ENCODE measurements around the gene PRSS57. TPM values are rescaled to one million over a fixed set of nuclear protein-coding genes. Genes with fewer than 3 reads are reported as not detected.

The PRSS57 gene
- total and polyA plus RNA-seq, 7 experiments from 2014 or later: 0.27 to 2.1 TPM; not detected in 5

GRCh38 chr19:660793-661426 lies 34.3 kb downstream of the PRSS57 start:
- H3K4me3 ChIP-seq (ENCODE audit: low read length): peak overlapping the region; percentile 92
- no peaks in the 10 kb centered on the region for H3K27me3 Mint-ChIP-seq
- peaks cover 0 to 3% (median 0%) of the 10 kb centered on the region in 11 donors for H3K9me3 Mint-ChIP-seq
- peaks cover 0 to 5% (median 0%) of the 10 kb centered on the region in 5 donors for H3K36me3 Mint-ChIP-seq
- H3K27ac ChIP-seq (ENCODE audit: low read depth, low read length): peak overlapping the region; percentile 96
- no peaks in the 10 kb centered on the region for H3K27me3 ChIP-seq (ENCODE audit: control insufficient read depth in 2 of 2, insufficient read depth in 2 of 2, low read length in 2 of 2)
- peaks cover 0 to 50% (median 0%) of the 10 kb centered on the region in 3 experiments for H3K36me3 ChIP-seq (ENCODE audit: control insufficient read depth in 2 of 3, insufficient read depth in 3 of 3, low read length in 3 of 3)
- no peaks in the 10 kb centered on the region for H3K9me3 ChIP-seq (ENCODE audit: control insufficient read depth in 2 of 3, low read length in 3 of 3)
- CTCF ChIA-PET: interaction anchor here (0.5 to 1.2 kb wide), 3 partner anchors 26 to 245 kb away, joined by 3 to 5 read pairs (median 4); no protein-coding TSS in a partner anchor
- ATAC-seq (no peak), DNase-seq (no peak)
- peak overlapping the region; percentile 95 to 99 (median 98) for H3K4me3 Mint-ChIP-seq
- POLR2A ChIA-PET: interaction anchor here (0.6 to 2.0 kb wide), 16 partner anchors 11 to 614 kb away, joined by 3 to 18 read pairs (median 3); partner anchors contain the start of genes FAM174C, POLRMT, PTBP1 and TPGS1
- peaks cover 39 to 52% of the 10 kb centered on the region in 2 donors for H3K4me1 ChIP-seq (ENCODE audit: control insufficient read depth in 2 of 2, insufficient read depth in 2 of 2, low read length in 2 of 2)
- peaks cover 24 to 60% (median 36%) of the 10 kb centered on the region in 7 donors for H3K4me1 Mint-ChIP-seq
- intact Hi-C loops (cut with micrococcal nuclease): loop anchor here (1.0 to 10.0 kb wide), 11 partner anchors 22 to 744 kb away; partner anchors contain the start of genes FGF22 (in 2 of the 2), POLRMT (in 2 of the 2), ATP5F1D (in 1 of the 2) and BSG (in 1 of the 2)
- H3K27ac Mint-ChIP-seq: peak overlapping the region; percentile 93 to 98 (median 97)

DNA sequence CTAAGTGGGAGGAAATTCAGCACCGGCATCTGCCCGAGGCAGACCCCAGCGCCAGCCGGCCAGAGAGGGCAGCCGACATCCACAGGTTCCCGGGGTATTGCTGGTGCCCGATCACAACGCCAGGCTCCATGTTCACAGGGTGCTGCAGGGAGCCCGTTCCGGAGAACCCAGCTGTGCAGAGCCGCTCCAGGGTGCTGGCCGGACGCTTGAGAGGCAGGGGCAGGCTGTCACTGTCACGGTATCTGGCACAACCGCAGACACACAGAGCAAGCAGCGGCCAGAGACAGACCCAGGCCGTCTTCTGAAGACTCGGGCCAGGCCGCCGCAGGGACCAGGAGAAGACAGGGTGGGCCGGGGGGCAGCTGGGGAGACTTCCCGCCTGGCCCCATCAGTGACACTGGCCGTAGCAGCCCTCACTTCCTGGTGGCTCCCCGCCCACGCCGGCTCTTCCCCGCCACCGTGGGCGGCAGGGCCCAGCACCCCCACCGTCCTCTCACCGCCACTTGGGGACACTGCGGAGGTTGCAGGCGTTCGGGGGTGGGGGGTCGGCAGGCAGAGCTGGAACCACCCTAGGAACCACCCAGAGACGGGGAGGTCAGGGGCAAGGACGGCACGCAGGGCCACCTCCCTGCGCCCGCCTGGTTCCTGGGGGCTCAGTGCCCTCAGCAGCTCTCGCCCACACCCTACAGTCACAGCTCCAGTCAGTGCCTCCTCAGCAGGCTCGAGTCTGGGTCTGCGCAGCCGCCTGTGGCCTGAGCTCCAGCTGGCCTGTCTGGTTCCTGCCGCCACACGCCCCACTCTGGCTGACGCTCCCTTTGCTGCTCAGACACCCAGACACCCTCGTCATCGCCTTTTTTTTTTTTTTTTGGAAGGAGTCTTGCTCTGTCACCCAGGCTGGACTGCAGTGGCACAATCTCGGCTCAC lies 36.1 kb downstream of the PRSS57 start:
- Histone ChIP-seq H3K4me1 (ENCODE audit: control insufficient read depth in 2 of 2, insufficient read depth in 2 of 2, low read length in 2 of 2) (peaks cover 47 to 52% of the 10 kb centered on the region in 2 donors), H3K4me3 (ENCODE audit: low read length) (peak overlapping the region; percentile 92), H3K27ac (ENCODE audit: low read depth, low read length) (peak overlapping the region; percentile 96), H3K9me3 (ENCODE audit: control insufficient read depth in 2 of 3, low read length in 3 of 3) (no peaks in the 10 kb centered on the region), H3K27me3 (ENCODE audit: control insufficient read depth in 2 of 2, insufficient read depth in 2 of 2, low read length in 2 of 2) (no peaks in the 10 kb centered on the region), H3K36me3 (ENCODE audit: control insufficient read depth in 2 of 3, insufficient read depth in 3 of 3, low read length in 3 of 3) (peaks cover 0 to 64% (median 4%) of the 10 kb centered on the region in 3 experiments)
- peak overlapping the region; percentile 48 to 99 (median 97) for H3K4me3 Mint-ChIP-seq
- peaks cover 0 to 8% (median 0%) of the 10 kb centered on the region in 5 donors for H3K36me3 Mint-ChIP-seq
- ATAC-seq: peak; percentile 18
- H3K4me1 Mint-ChIP-seq: peaks cover 21 to 64% (median 36%) of the 10 kb centered on the region in 7 donors
- ChIA-PET POLR2A (no interaction called here), CTCF (interaction anchor here (0.6 to 1.2 kb wide), 4 partner anchors 9 to 1024 kb away, joined by 3 to 9 read pairs (median 4); no protein-coding TSS in a partner anchor)
- intact Hi-C loops (cut with micrococcal nuclease): no loop called here
- H3K27ac Mint-ChIP-seq: peak overlapping the region in 8 of 9 donors; percentile 52 to 98 (median 94)
- DNase-seq: peak in 1 of 9 donors; percentile 39
- no peaks in the 10 kb centered on the region for H3K27me3 Mint-ChIP-seq
- peaks cover 0 to 3% (median 0%) of the 10 kb centered on the region in 11 donors for H3K9me3 Mint-ChIP-seq

DNA sequence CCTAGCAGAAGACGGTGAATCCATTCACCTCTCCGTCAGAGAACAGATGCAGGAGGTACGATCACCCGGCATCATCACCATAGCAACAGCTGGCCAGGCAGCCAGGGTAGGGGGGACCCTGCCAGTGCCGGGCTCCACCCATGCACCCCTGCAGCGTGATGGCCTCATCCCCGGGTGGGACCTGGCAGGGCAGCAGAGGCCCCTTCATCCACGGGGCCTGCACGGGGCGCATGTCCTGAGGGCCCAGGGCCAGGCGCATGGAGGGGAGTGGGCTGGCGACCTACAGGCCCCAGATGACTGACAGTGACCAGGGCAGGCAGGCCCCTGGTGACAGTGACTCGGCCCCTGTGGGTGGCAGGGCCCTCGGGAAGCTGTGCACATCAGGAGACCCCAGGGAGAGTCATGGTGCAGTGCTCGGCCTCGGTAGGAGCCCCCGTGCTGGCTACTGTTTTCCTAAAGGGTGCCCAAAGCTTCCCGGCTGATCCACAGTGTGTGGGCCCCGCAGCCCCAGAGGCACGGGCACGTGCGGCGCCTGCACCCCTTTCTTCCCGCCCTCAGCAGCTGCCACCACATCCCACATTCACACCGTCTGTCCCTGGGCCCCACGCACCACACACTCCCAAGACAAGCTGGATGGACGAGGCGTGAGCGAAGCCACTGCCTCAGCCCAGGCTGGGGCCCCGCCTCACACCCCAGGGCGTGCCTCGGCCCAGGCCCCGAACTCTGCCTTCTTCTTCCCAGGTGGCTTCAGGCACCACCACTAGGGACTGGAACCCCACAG lies 37.0 kb downstream of the PRSS57 start:
- Histone ChIP-seq H3K9me3 (ENCODE audit: control insufficient read depth in 2 of 3, low read length in 3 of 3) (no peaks in the 10 kb centered on the region), H3K4me1 (ENCODE audit: control insufficient read depth in 2 of 2, insufficient read depth in 2 of 2, low read length in 2 of 2) (peaks cover 41 to 49% of the 10 kb centered on the region in 2 donors), H3K4me3 (ENCODE audit: low read length) (no peak overlapping the region), H3K27me3 (ENCODE audit: control insufficient read depth in 2 of 2, insufficient read depth in 2 of 2, low read length in 2 of 2) (no peaks in the 10 kb centered on the region), H3K36me3 (ENCODE audit: control insufficient read depth in 2 of 3, insufficient read depth in 3 of 3, low read length in 3 of 3) (peaks cover 0 to 73% (median 6%) of the 10 kb centered on the region in 3 experiments), H3K27ac (ENCODE audit: low read depth, low read length) (peak overlapping the region; percentile 96)
- Mint-ChIP-seq H3K9me3 (peaks cover 0 to 3% (median 0%) of the 10 kb centered on the region in 11 donors), H3K4me3 (peak overlapping the region in 7 of 10 donors; percentile 12 to 95 (median 45)), H3K4me1 (peaks cover 21 to 65% (median 36%) of the 10 kb centered on the region in 7 donors), H3K27ac (peak overlapping the region in 3 of 9 donors; percentile 17 to 74 (median 42)), H3K27me3 (no peaks in the 10 kb centered on the region), H3K36me3 (peaks cover 0 to 8% (median 0%) of the 10 kb centered on the region in 5 donors)
- ChIA-PET POLR2A (no interaction called here), CTCF (no interaction called here)
- ATAC-seq: no peak
- no peak for DNase-seq
- intact Hi-C loops (cut with micrococcal nuclease): no loop called here

GRCh38 chr19:657611-658010 lies 37.6 kb downstream of the PRSS57 start:
- Mint-ChIP-seq H3K9me3 (peaks cover 0 to 3% (median 0%) of the 10 kb centered on the region in 11 donors), H3K4me1 (peaks cover 21 to 67% (median 36%) of the 10 kb centered on the region in 7 donors), H3K27ac (peak overlapping the region in 2 of 9 donors; percentile 38), H3K27me3 (no peaks in the 10 kb centered on the region), H3K4me3 (peak overlapping the region in 2 of 10 donors; percentile 55 to 95), H3K36me3 (peaks cover 0 to 8% (median 0%) of the 10 kb centered on the region in 5 donors)
- Histone ChIP-seq H3K27ac (ENCODE audit: low read depth, low read length) (peak overlapping the region; percentile 19), H3K4me1 (ENCODE audit: control insufficient read depth in 2 of 2, insufficient read depth in 2 of 2, low read length in 2 of 2) (peaks cover 41 to 48% of the 10 kb centered on the region in 2 donors), H3K4me3 (ENCODE audit: low read length) (no peak overlapping the region), H3K27me3 (ENCODE audit: control insufficient read depth in 2 of 2, insufficient read depth in 2 of 2, low read length in 2 of 2) (no peaks in the 10 kb centered on the region), H3K9me3 (ENCODE audit: control insufficient read depth in 2 of 3, low read length in 3 of 3) (no peaks in the 10 kb centered on the region), H3K36me3 (ENCODE audit: control insufficient read depth in 2 of 3, insufficient read depth in 3 of 3, low read length in 3 of 3) (peaks cover 0 to 77% (median 11%) of the 10 kb centered on the region in 3 experiments)
- ATAC-seq (no peak), DNase-seq (no peak)
- ChIA-PET CTCF (no interaction called here), POLR2A (no interaction called here)
- intact Hi-C loops (cut with micrococcal nuclease): no loop called here

DNA sequence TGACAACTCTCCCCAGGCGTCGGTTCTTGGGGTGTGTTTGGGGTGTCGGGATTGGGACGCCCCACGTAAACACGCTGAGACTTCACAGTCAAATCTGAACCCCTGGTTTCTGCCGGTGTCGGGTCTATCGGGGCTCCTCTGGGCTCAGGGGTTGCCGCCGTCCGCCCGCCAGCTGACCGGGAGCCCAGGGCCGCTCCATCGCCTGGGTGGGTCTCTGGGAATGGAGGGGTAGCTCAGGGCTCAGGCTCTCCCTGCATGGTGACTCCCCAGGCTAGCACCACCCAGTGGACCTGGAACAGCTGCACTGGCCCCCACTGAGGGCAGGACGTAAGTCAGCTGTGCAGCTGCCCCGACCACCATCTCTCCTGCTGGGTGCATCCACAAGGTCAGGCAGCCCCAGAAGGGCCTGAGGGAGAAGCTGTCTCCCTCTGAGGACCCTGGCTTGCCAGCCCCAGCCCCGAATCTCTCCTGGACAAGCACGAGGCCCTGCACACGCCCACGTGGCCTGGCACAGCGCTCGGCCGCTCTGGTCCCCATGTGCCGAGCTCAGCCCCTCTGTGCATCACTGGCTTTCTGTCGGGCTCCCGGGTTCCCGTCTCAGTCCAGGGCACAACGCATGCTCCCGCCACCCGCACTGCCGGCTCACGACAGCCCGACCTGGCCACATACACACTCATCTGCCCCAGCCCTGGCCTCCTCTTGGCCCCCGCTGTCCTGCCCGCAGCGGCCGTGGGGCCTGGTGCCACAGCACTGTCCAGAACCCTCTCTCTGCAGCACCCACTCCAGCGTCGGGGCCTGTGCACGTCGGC lies 38.3 kb downstream of the PRSS57 start:
- ATAC-seq: no peak
- Mint-ChIP-seq H3K36me3 (peaks cover 0 to 8% (median 0%) of the 10 kb centered on the region in 5 donors), H3K4me3 (peak overlapping the region in 3 of 10 donors; percentile 48 to 95 (median 52)), H3K4me1 (peaks cover 21 to 67% (median 36%) of the 10 kb centered on the region in 7 donors), H3K27me3 (no peaks in the 10 kb centered on the region), H3K9me3 (peaks cover 0 to 3% (median 0%) of the 10 kb centered on the region in 11 donors), H3K27ac (peak overlapping the region in 5 of 9 donors; percentile 16 to 86 (median 69))
- H3K27ac ChIP-seq (ENCODE audit: low read depth, low read length): peak overlapping the region; percentile 19
- CTCF ChIA-PET: interaction anchor here (1.4 kb wide), 1 partner anchor 23 kb away, joined by 3 read pairs; no protein-coding TSS in a partner anchor
- DNase-seq: no peak
- H3K4me1 ChIP-seq (ENCODE audit: control insufficient read depth in 2 of 2, insufficient read depth in 2 of 2, low read length in 2 of 2): peaks cover 41 to 48% of the 10 kb centered on the region in 2 donors
- H3K4me3 ChIP-seq (ENCODE audit: low read length): no peak overlapping the region
- no peaks in the 10 kb centered on the region for H3K9me3 ChIP-seq (ENCODE audit: control insufficient read depth in 2 of 3, low read length in 3 of 3)
- no peaks in the 10 kb centered on the region for H3K27me3 ChIP-seq (ENCODE audit: control insufficient read depth in 2 of 2, insufficient read depth in 2 of 2, low read length in 2 of 2)
- intact Hi-C loops (cut with micrococcal nuclease): no loop called here
- H3K36me3 ChIP-seq (ENCODE audit: control insufficient read depth in 2 of 3, insufficient read depth in 3 of 3, low read length in 3 of 3): peaks cover 0 to 78% (median 17%) of the 10 kb centered on the region in 3 experiments
- POLR2A ChIA-PET: no interaction called here

Measured in naive thymus-derived CD4-positive, alpha-beta T cell (primary cell).